CD14-positive monocyte (primary cell): Measurements from ENCODE around the gene PNPLA7. TPM values are rescaled to one million over a fixed set of nuclear protein-coding genes. Genes with fewer than 3 reads are reported as not detected.

Experiments
- DNase-seq, 3 donors: peaks; one replicate each; pipeline ENCODE4 v3.0.0-alpha.2; 2011 to 2022
- H2AFZ ChIP-seq: 2 replicates; pipeline ENCODE4 v1.6.0; 2012; ENCODE audit warnings: mild to moderate bottlenecking, low read depth, low read length, inconsistent platforms; ENCODE audit not compliant: insufficient read depth, poor library complexity, severe bottlenecking
- H3K27ac ChIP-seq, 2 donors: 1 replicate in 1 of 2; 2 replicates in 1 of 2; pipeline ENCODE4 v1.5.1; 2012 to 2013; ENCODE audit warnings: low read length in 2 of 2, control low read depth in 1 of 2, inconsistent platforms in 1 of 2, low read depth in 1 of 2, mild to moderate bottlenecking in 1 of 2
- H3K27me3 ChIP-seq, 2 donors: one replicate each; pipeline versions ENCODE4 v1.6.0 to v1.6.1; 2011 to 2013; ENCODE audit warnings: low read length in 2 of 2; ENCODE audit not compliant: control insufficient read depth in 2 of 2, insufficient read depth in 2 of 2
- H3K36me3 ChIP-seq, 2 donors: replicated peaks in 1 of 2; 1 replicate in 1 of 2; 2 replicates in 1 of 2; pipeline versions ENCODE4 v1.5.1 to v1.6.1; 2012 to 2013; ENCODE audit warnings: low read length in 2 of 2, control low read depth in 1 of 2, inconsistent platforms in 1 of 2, mild to moderate bottlenecking in 1 of 2; ENCODE audit not compliant: insufficient read depth in 2 of 2, control insufficient read depth in 1 of 2
- H3K4me1 ChIP-seq, 2 donors: 1 replicate in 1 of 2; 2 replicates in 1 of 2; pipeline versions ENCODE4 v1.5.1 to v1.6.1; 2012 to 2013; ENCODE audit warnings: low read length in 2 of 2, control low read depth in 1 of 2, inconsistent platforms in 1 of 2, mild to moderate bottlenecking in 1 of 2, moderate library complexity in 1 of 2; ENCODE audit not compliant: insufficient read depth in 2 of 2, control insufficient read depth in 1 of 2
- H3K4me2 ChIP-seq: replicated peaks from 2 replicates; pipeline ENCODE3; 2012; ENCODE audit warnings: low read length, moderate library complexity, mild to moderate bottlenecking; ENCODE audit not compliant: poor library complexity, severe bottlenecking; ENCODE audit errors: extremely low read depth
- H3K4me3 ChIP-seq, 3 experiments: fragments of 200-600 bp in 1 of 3; sonication (generic) in 1 of 3; replicated peaks in 1 of 3; 1 replicate in 2 of 3; 2 replicates in 1 of 3; pipeline ENCODE4 v1.5.1; 2011 to 2013; ENCODE audit warnings: low read length in 3 of 3, mild to moderate bottlenecking in 3 of 3, control low read depth in 2 of 3, low read depth in 2 of 3, inconsistent platforms in 1 of 3, moderate library complexity in 1 of 3
- H3K79me2 ChIP-seq: 2 replicates; pipeline ENCODE4 v1.6.0; 2012; ENCODE audit warnings: mild to moderate bottlenecking, control low read depth, inconsistent platforms, low read length, moderate library complexity; ENCODE audit not compliant: insufficient read depth
- H3K9ac ChIP-seq: 2 replicates; pipeline ENCODE4 v1.6.0; 2017; ENCODE audit warnings: low read length, mild to moderate bottlenecking; ENCODE audit not compliant: insufficient read depth, poor library complexity, severe bottlenecking
- H3K9me3 ChIP-seq, 2 donors: replicated peaks in 1 of 2; 1 replicate in 1 of 2; 2 replicates in 1 of 2; pipeline versions ENCODE4 v1.5.1 to v1.6.1; 2012 to 2013; ENCODE audit warnings: low read length in 2 of 2, control low read depth in 1 of 2; ENCODE audit not compliant: control insufficient read depth in 1 of 2, insufficient read depth in 1 of 2
- H4K20me1 ChIP-seq: 2 replicates; pipeline ENCODE4 v1.6.0; 2012; ENCODE audit warnings: mild to moderate bottlenecking, low read length, control low read depth, moderate library complexity; ENCODE audit not compliant: insufficient read depth
- H3K27ac Mint-ChIP-seq, 7 donors: one replicate each; pipeline ENCODE4 v1.8.0; 2020; ENCODE audit warnings: mild to moderate bottlenecking in 7 of 7, mixed read lengths in 7 of 7, moderate library complexity in 6 of 7, inconsistent platforms in 2 of 7
- H3K27me3 Mint-ChIP-seq, 3 donors: one replicate each; pipeline ENCODE4 v1.8.0; 2021 to 2022; ENCODE audit warnings: low read depth in 3 of 3, mild to moderate bottlenecking in 3 of 3, mixed read lengths in 3 of 3, moderate library complexity in 3 of 3, inconsistent platforms in 1 of 3
- H3K36me3 Mint-ChIP-seq, 2 donors: one replicate each; pipeline ENCODE4 v1.8.0; 2020; ENCODE audit warnings: mixed read lengths in 2 of 2, inconsistent platforms in 1 of 2, mild to moderate bottlenecking in 1 of 2
- H3K4me1 Mint-ChIP-seq: one replicate; pipeline ENCODE4 v1.8.0; 2020; ENCODE audit warnings: mild to moderate bottlenecking, mixed read lengths
- H3K4me3 Mint-ChIP-seq, 2 donors: one replicate each; pipeline ENCODE4 v1.8.0; 2020; ENCODE audit warnings: mild to moderate bottlenecking in 2 of 2, mixed read lengths in 2 of 2, moderate library complexity in 1 of 2
- H3K9me3 Mint-ChIP-seq, 7 donors: one replicate each; pipeline ENCODE4 v1.8.0; 2020 to 2022; ENCODE audit warnings: mixed read lengths in 7 of 7, mild to moderate bottlenecking in 6 of 7, moderate library complexity in 6 of 7, inconsistent platforms in 2 of 7
- CTCF ChIP-seq: fragments of 200-600 bp; IDR thresholded peaks from one replicate; pipeline ENCODE4 v1.8.0; 2022; ENCODE audit warnings: antibody characterized with exemption, mild to moderate bottlenecking
- WGBS: methylation state at CpG from one replicate; pipeline ENCODE4 v1.1.5; 2013; ENCODE audit warnings: missing lambda C conversion rate; ENCODE audit not compliant: insufficient coverage; 5-methylcytosine and 5-hydroxymethylcytosine counted together
- intact Hi-C, 2 donors: fragments of 100-400 bp; cut with micrococcal nuclease; formaldehyde crosslinking; loops; one replicate each; pipeline versions ENCODE4 v1.15.0 to v1.15.1; 2023
- polyA plus RNA-seq, 3 donors: library from polyadenylated mRNA; depleted of rRNA in 1 of 3; unstranded in 2 of 3; stranded (reverse) in 1 of 3; fragments of 300-500 nt in 2 of 3; fragments of >200 nt in 1 of 3; fragmentation: Illumina TruSeq in 2 of 3; gene quantifications; 1 replicate in 2 of 3; 2 replicates in 1 of 3; pipeline ENCODE4 v1.2.3, GENCODE V29; 2012 to 2021

The PNPLA7 gene
- polyA plus RNA-seq, 3 donors = 0.10 to 1.1 (median 0.14) TPM

- H2AFZ ChIP-seq = peak within 1 kb of the TSS; percentile 94
- H3K4me3 Mint-ChIP-seq = peak within 1 kb of the TSS; percentile 96 to 100
- peaks cover 19 to 25% of the 10 kb centered on the region in 2 donors for H3K36me3 ChIP-seq
- H3K9me3 ChIP-seq = no peaks in the 10 kb centered on the region
- no peak for TF ChIP-seq CTCF
- H3K36me3 Mint-ChIP-seq = peaks cover 26 to 33% of the 10 kb centered on the region in 2 donors
- H3K4me3 ChIP-seq = peak within 1 kb of the TSS; percentile 49 to 87 (median 56)
- peaks cover 8% of the 10 kb centered on the region for H4K20me1 ChIP-seq
- peak within 1 kb of the TSS; percentile 99 for H3K4me2 ChIP-seq
- H3K4me1 Mint-ChIP-seq = peaks cover 28% of the 10 kb centered on the region
- peaks cover 0 to 4% (median 2%) of the 10 kb centered on the region in 3 donors for H3K27me3 Mint-ChIP-seq
- H3K4me1 ChIP-seq = peaks cover 28 to 37% of the 10 kb centered on the region in 2 donors
- under 1% methylated on average over 110 of the region's 113 CpGs for WGBS
- H3K9me3 Mint-ChIP-seq = peaks cover 0 to 2% (median 0%) of the 10 kb centered on the region in 7 donors
- peaks cover 16% of the 10 kb centered on the region for H3K79me2 ChIP-seq
- no peaks in the 10 kb centered on the region for H3K27me3 ChIP-seq
- H3K9ac ChIP-seq = peak within 1 kb of the TSS; percentile 72
- H3K27ac ChIP-seq = peak within 1 kb of the TSS in 1 of 2 donors; percentile 71
- DNase-seq = peak; percentile 83 to 90 (median 86)
- intact Hi-C loops = loop anchor here in 1 of 2 donors (2.0 kb wide), 1 partner anchor 14 kb away; the partner anchor contains the start of gene ARRDC1
- H3K27ac Mint-ChIP-seq = peak within 1 kb of the TSS; percentile 81 to 96 (median 92)
These were observed 40.5 kb upstream of the PNPLA7 start, which contains the start of gene ZMYND19 for GRCh38 chr9:137590469-137591383. ZMYND19 (minus strand) TSS chr9:137590512; CDS start chr9:137590263, 249 bp downstream.

- H3K27ac Mint-ChIP-seq = no peak overlapping the region
- peaks cover 0 to 2% (median 0%) of the 10 kb centered on the region in 7 donors for H3K9me3 Mint-ChIP-seq
- H3K4me3 Mint-ChIP-seq = no peak overlapping the region
- H3K4me3 ChIP-seq = peak overlapping the region in 2 of 3 experiments; percentile 18 to 72
- H3K4me2 ChIP-seq = peak overlapping the region; percentile 83
- DNase-seq = no peak
- WGBS = under 1% methylated on average over 61 of the region's 61 CpGs
- H3K36me3 ChIP-seq = peaks cover 22 to 29% of the 10 kb centered on the region in 2 donors
- no peak overlapping the region for H3K27ac ChIP-seq
- H2AFZ ChIP-seq = no peak overlapping the region
- H3K4me1 Mint-ChIP-seq = peaks cover 28% of the 10 kb centered on the region
- peaks cover 8% of the 10 kb centered on the region for H4K20me1 ChIP-seq
- intact Hi-C loops = loop anchor here in 1 of 2 donors (2.0 kb wide), 1 partner anchor 15 kb away; the partner anchor contains the start of gene ARRDC1
- no peak for TF ChIP-seq CTCF
- peaks cover 28 to 37% of the 10 kb centered on the region in 2 donors for H3K4me1 ChIP-seq
- H3K9me3 ChIP-seq = no peaks in the 10 kb centered on the region
- peaks cover 0 to 4% (median 0%) of the 10 kb centered on the region in 3 donors for H3K27me3 Mint-ChIP-seq
- peaks cover 28 to 38% of the 10 kb centered on the region in 2 donors for H3K36me3 Mint-ChIP-seq
- H3K9ac ChIP-seq = no peak overlapping the region
- H3K27me3 ChIP-seq = no peaks in the 10 kb centered on the region
- H3K79me2 ChIP-seq = peaks cover 16% of the 10 kb centered on the region
These were observed 39.9 kb upstream of the PNPLA7 start for GRCh38 chr9:137590123-137590468.
